Vagina (tissue), 2 donors: Measurements from ENCODE around the gene CHD6. TPM values are rescaled to one million over a fixed set of nuclear protein-coding genes. Genes with fewer than 3 reads are reported as not detected.
A peak's percentile ranks its signal among the peaks of the same experiment; 100 is the strongest.

Source experiments
- DNase-seq, 2 donors: peaks; one replicate each; pipeline ENCODE4 v3.0.0-alpha.2; 2017; ENCODE audit errors: extremely low spot score in 2 of 2
- H3K27ac ChIP-seq: fragments of 200-600 bp; sonication (generic); one replicate; pipeline ENCODE4 v1.5.1; 2019
- H3K27me3 ChIP-seq: fragments of 200-600 bp; sonication (generic); one replicate; pipeline ENCODE4 v1.5.1; 2019
- H3K36me3 ChIP-seq, 2 donors: fragments of 200-600 bp; sonication (generic); one replicate each; pipeline ENCODE4 v1.5.1; 2017 to 2019
- H3K4me1 ChIP-seq: fragments of 200-600 bp; sonication (generic); one replicate; pipeline ENCODE4 v1.5.1; 2019
- H3K4me3 ChIP-seq, 2 donors: fragments of 200-600 bp; sonication (generic); 1 replicate in 1 of 2; 2 replicates in 1 of 2; pipeline ENCODE4 v1.5.1; 2016 to 2019
- H3K9me3 ChIP-seq: fragments of 200-600 bp; sonication (generic); one replicate; pipeline ENCODE4 v1.5.1; 2019
- CTCF ChIP-seq, 3 experiments: fragments of 450-650 bp in 2 of 3; fragments of 200-600 bp in 1 of 3; sonication (generic) in 1 of 3; IDR thresholded peaks; one replicate each; pipeline ENCODE4 v1.5.1; 2017 to 2019; ENCODE audit warnings: antibody characterized with exemption in 3 of 3, mild to moderate bottlenecking in 2 of 3, moderate library complexity in 2 of 3
- POLR2A ChIP-seq, 2 donors: fragments of 450-650 bp; IDR thresholded peaks; one replicate each; pipeline ENCODE4 v1.6.1; 2017; ENCODE audit warnings: antibody characterized with exemption in 2 of 2, mild to moderate bottlenecking in 2 of 2, moderate library complexity in 2 of 2
- POLR2AphosphoS5 ChIP-seq, 2 donors: sonication (generic); formaldehyde crosslinking; IDR thresholded peaks; one replicate each; pipeline ENCODE4 v1.9.0; 2017; ENCODE audit warnings: antibody characterized with exemption in 2 of 2, mild to moderate bottlenecking in 2 of 2, low read depth in 1 of 2; ENCODE audit not compliant: insufficient read depth in 1 of 2
- intact Hi-C: fragments of 100-400 bp; cut with DNase I; formaldehyde crosslinking; loops from one replicate; pipeline ENCODE4 v1.15.1; 2023
- total RNA-seq: library from RNA; depleted of rRNA; stranded (reverse); fragments of >200 nt; gene quantifications from one replicate; pipeline ENCODE4 v1.2.3, GENCODE V29; 2016

The CHD6 gene
- total RNA-seq, 1 donor from 2014 or later = 37.6 TPM

GRCh38 chr20:41394931-41395666 lies 223.1 kb downstream of the CHD6 start:
- Histone ChIP-seq H3K9me3 (no peaks in the 10 kb centered on the region), H3K36me3 (no peaks in the 10 kb centered on the region), H3K27me3 (no peaks in the 10 kb centered on the region), H3K27ac (peak overlapping the region; percentile 32), H3K4me1 (peaks cover 71% of the 10 kb centered on the region), H3K4me3 (no peak overlapping the region)
- DNase-seq = no peak
- TF ChIP-seq POLR2AphosphoS5 (IDR thresholded peaks at IDR 0.05; ENCODE audit: insufficient read depth in 1 of 2, low read depth in 1 of 2) (no peak), POLR2A (IDR thresholded peaks at IDR 0.05) (no peak), CTCF (IDR thresholded peaks at IDR 0.05) (no peak)
- intact Hi-C loops = no loop called here

GRCh38 chr20:41394081-41394480 lies 224.1 kb downstream of the CHD6 start:
- H3K27ac ChIP-seq = no peak overlapping the region
- DNase-seq = no peak
- peaks cover 66% of the 10 kb centered on the region for H3K4me1 ChIP-seq

GRCh38 chr20:41393705-41394066 lies 224.5 kb downstream of the CHD6 start:
- DNase-seq = no peak
- H3K9me3 ChIP-seq = no peaks in the 10 kb centered on the region
- TF ChIP-seq CTCF (IDR thresholded peaks at IDR 0.05) (no peak), POLR2AphosphoS5 (IDR thresholded peaks at IDR 0.05; ENCODE audit: insufficient read depth in 1 of 2, low read depth in 1 of 2) (no peak), POLR2A (IDR thresholded peaks at IDR 0.05) (no peak)
- peaks cover 62% of the 10 kb centered on the region for H3K4me1 ChIP-seq
- H3K27ac ChIP-seq = peak overlapping the region; percentile 58
- H3K27me3 ChIP-seq = no peaks in the 10 kb centered on the region
- H3K36me3 ChIP-seq = no peaks in the 10 kb centered on the region
- intact Hi-C loops = no loop called here
- H3K4me3 ChIP-seq = no peak overlapping the region

More at GRCh38 chr20:41394081-41394480, 224.1 kb downstream of the CHD6 start:
- Histone ChIP-seq H3K9me3 (no peaks in the 10 kb centered on the region), H3K4me3 (no peak overlapping the region), H3K36me3 (no peaks in the 10 kb centered on the region), H3K27me3 (no peaks in the 10 kb centered on the region)
- TF ChIP-seq CTCF (IDR thresholded peaks at IDR 0.05) (no peak), POLR2A (IDR thresholded peaks at IDR 0.05) (no peak), POLR2AphosphoS5 (IDR thresholded peaks at IDR 0.05; ENCODE audit: insufficient read depth in 1 of 2, low read depth in 1 of 2) (no peak)
- intact Hi-C loops = no loop called here

- H3K4me1 ChIP-seq = peaks cover 56% of the 10 kb centered on the region
- no peak overlapping the region for H3K4me3 ChIP-seq
- no peak for DNase-seq
- H3K36me3 ChIP-seq = no peaks in the 10 kb centered on the region
- intact Hi-C loops = no loop called here
- H3K9me3 ChIP-seq = no peaks in the 10 kb centered on the region
- peak overlapping the region; percentile 58 for H3K27ac ChIP-seq
- no peaks in the 10 kb centered on the region for H3K27me3 ChIP-seq
- TF ChIP-seq CTCF (IDR thresholded peaks at IDR 0.05) (no peak), POLR2AphosphoS5 (IDR thresholded peaks at IDR 0.05; ENCODE audit: insufficient read depth in 1 of 2, low read depth in 1 of 2) (peak; percentile 58 to 82)
These were observed 225.1 kb downstream of the CHD6 start for GRCh38 chr20:41392871-41393704.

GRCh38 chr20:41392295-41392694 lies 225.9 kb downstream of the CHD6 start:
- intact Hi-C loops = no loop called here
- H3K27ac ChIP-seq = peak overlapping the region; percentile 58
- H3K36me3 ChIP-seq = no peaks in the 10 kb centered on the region
- H3K4me1 ChIP-seq = peaks cover 57% of the 10 kb centered on the region
- H3K27me3 ChIP-seq = no peaks in the 10 kb centered on the region
- no peak for TF ChIP-seq CTCF (IDR thresholded peaks at IDR 0.05)
- TF ChIP-seq POLR2A (IDR thresholded peaks at IDR 0.05) = no peak
- no peak for TF ChIP-seq POLR2AphosphoS5 (IDR thresholded peaks at IDR 0.05; ENCODE audit: insufficient read depth in 1 of 2, low read depth in 1 of 2)
- H3K9me3 ChIP-seq = no peaks in the 10 kb centered on the region
- DNase-seq = no peak
- no peak overlapping the region for H3K4me3 ChIP-seq
